Stimulated activated CD8-positive, alpha-beta memory T cell treated with anti-CD3 and anti-CD28 coated beads, Interleukin-4, amount 100 ng/mL, for 1 hour (primary cell): ENCODE measurements around the gene MVK.
"Not testable (repeated sequence)": the region's sequence is repeated elsewhere in the genome, so short reads cannot be mapped to it uniquely, and the experiment has no call there.

Experiments used
- DNase-seq, 2 donors: peaks; one replicate each; pipeline ENCODE4 v3.0.0-alpha.2; 2020; ENCODE audit warnings: low read depth in 2 of 2, low spot score in 1 of 2

MVK gene

GRCh38 chr12:109588461-109589239, 15.1 kb downstream of the MVK start:
- no peak for DNase-seq

- no peak for DNase-seq
These were observed 15.6 kb downstream of the MVK start for GRCh38 chr12:109589240-109589590.

DNA sequence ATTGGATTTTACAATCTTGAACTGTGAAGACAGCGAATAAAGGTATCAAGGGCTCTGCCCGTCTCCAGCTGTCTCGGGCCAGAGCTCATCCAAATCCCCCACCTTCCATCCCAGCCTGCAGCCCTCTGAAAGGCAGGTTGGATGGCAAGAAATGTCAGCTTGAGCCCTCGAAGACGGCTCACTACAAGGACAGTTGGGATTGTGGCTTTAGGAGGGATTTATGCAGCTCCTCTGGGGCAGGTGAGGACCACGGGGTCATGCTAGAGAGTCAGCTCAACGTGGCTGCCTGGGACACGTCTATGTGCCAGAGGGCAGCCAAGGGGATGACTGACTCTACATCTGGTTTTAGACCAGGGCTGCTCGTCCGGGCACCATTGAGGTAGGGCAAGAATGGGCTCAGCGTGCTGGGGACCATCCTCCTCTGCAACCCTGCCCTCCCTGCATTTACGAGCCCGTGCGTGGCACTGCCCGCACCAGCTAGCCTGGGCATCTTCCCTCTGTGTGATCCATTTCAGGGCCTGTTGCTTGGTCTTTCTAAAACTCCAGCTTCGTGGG, 16.2 kb downstream of the MVK start:
- no peak for DNase-seq

GRCh38 chr12:109590566-109590965, 17.0 kb downstream of the MVK start:
- DNase-seq = no peak

DNA sequence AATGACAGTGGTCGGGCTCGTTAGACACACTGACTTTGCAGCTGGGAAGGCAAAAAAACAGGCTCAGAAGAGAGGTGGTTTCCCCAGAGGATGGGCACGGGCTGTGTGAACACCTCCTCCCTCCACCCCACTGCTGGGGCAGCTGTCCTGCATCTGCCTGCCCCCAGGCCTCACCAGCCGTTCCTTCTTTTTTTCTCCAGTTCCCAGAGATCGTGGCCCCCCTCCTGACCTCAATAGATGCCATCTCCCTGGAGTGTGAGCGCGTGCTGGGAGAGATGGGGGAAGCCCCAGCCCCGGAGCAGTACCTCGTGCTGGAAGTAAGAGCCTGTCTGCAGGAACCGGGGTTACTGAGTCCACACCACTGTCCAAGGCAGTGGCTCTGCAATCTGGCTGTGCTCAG, 17.4 kb downstream of the MVK start:
- no peak for DNase-seq

DNA sequence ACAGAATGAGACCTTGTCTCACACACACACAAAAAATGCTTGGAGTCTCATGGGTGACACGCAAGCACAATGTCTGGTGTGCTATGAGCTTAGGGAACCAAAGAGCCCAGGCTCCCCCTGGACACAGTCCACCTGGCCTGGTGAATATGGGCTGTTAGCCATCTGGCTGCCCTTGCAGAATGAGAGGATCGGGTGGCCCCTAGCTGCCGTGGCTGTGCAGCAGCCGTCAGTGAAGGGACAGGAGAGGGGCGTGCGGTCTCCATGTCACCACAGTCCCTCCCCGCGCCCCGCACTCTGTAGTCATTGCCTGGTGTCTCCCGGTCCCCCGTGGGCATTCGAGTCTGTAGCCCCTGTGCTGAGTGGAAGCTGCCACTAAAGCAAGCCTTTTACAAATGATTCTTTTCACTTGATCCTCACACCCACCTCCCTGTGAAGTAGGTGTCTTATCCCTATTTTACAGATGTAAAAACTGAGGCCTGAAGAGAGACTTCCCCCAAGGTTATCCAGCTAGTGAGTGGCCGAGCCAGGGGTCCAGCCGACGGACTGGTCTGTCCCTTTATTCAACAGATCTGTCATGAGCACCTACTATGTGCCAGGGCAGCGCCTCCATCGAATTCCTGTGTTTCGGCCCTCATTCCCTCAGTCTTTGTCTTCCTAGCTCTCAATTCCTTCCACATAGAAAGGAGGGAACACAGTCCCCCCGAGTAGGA, 18.8 kb downstream of the MVK start:
- DNase-seq = no peak

DNA sequence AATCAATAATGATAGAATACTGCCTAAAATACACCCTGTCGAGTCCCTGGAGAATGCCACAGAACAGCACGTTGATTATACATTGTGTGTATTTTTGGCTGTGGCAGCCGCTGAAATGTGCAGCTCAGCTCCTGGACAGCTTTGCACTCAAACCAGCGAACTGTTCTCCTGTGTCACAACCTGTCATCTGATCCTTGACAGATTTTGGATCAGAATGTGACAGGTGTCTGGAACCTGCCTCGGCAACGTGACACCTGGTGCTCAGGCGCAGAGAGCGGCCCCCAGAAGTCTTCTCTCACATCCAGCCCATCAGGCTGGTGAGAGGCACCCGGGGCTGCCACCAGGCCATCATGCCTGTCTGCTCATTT, 19.3 kb downstream of the MVK start:
- DNase-seq = no peak

DNA sequence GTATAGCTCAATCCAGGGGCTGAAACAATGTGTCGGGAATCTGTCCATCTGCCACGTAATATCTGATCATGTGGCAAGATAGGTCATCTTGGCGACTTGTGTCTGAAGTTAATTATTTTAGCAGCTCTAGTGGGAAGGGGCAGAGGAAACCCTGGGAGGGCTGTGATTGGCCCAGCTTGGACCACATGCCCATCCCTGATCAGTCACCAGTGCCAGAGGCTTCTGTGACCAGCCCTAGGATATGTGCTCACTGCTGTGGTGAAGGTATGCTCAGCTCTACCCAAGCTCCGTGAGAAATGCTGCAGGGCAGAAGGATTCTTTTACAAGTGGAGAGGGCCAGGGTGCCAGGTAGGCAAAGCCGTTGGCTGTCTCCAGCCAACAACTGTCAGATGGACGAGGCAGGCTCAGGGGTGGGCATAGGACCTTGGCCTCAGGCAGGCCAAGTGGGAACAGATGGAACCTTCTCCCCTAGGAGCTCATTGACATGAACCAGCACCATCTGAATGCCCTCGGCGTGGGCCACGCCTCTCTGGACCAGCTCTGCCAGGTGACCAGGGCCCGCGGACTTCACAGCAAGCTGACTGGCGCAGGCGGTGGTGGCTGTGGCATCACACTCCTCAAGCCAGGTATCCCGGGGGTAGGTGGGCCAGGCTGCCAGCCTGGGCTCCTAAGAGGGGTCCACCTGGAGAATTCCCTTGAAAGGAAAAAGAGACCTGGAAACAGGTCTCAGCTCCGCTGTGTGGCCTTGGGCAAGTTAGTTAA, 21.1 kb downstream of the MVK start:
- no peak for DNase-seq

- DNase-seq = no peak
These were observed 21.8 kb downstream of the MVK start for GRCh38 chr12:109595321-109595902.

- no peak for DNase-seq
These were observed 23.0 kb downstream of the MVK start for GRCh38 chr12:109596418-109597244.

- DNase-seq = no peak
These were observed 23.8 kb downstream of the MVK start for GRCh38 chr12:109597414-109597794.

GRCh38 chr12:109597795-109598427, 24.3 kb downstream of the MVK start:
- peak; percentile 8 to 23 for DNase-seq

- no peak for DNase-seq
These were observed 24.8 kb downstream of the MVK start for GRCh38 chr12:109598428-109598854.

- DNase-seq = no peak
These were observed 25.5 kb downstream of the MVK start for GRCh38 chr12:109599087-109599486.

DNA sequence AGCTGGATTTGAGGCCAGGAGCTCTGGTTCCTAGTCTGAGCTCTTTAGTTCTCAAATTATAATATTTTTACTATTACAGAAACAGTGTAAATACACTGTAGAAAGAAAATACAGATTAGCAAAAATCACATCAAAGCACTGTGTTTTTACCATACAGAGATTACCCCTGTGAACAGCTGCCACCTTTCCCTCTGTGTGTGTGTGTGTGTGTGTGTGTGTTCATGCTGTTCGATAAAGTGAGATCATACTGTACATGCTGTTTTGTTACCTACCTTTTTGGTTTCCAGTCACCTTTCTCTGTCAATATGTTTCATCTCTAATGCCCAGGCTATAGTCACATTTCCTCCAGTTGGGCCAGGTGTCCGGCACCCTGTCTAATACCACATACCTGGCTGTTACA, 26.9 kb downstream of the MVK start:
- no peak for DNase-seq

- no peak for DNase-seq
These were observed 27.4 kb downstream of the MVK start for GRCh38 chr12:109600995-109601394.

DNA sequence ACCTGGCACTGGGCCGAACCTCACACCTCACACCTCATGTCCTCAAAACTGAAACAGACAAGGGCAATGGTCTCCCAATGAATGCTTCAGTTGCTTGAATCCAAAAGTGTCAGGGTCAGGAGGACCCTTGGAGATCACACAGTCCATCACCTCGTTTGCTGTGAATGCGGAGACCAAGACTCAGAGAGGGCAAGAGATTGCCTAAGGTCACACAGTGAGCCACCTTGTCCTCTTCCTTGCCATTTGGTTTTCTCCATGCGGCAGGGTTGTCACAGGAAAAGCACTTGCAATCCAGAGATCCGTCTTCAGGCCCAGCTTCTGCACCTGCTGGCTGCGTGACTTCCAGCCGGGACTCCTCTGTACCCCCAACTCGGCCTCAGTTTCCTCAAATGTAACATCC, 28.0 kb downstream of the MVK start:
- DNase-seq = no peak

DNA sequence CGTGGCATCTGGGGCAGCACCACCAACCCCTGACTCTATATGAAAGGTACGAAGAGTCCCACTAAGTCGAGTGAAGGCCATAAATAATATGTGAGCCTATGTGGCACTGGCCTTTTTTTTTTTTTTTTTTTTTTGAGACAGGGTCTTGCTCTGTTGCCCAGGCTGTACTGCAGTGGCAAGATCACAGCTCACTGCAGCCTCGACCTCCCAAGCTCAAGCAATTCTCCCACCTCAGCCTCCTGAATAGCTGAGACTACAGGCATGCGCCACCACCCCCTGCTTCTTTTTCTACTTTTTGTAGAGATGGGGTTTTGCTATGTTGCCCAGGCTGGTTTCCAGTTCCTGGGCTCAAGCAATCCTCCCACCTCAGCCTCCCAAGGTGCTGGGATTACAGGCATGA, 28.5 kb downstream of the MVK start:
- DNase-seq = not testable (repeated sequence)

GRCh38 chr12:109604132-109604585, 30.6 kb downstream of the MVK start:
- DNase-seq = no peak

GRCh38 chr12:109605016-109605415, 31.4 kb downstream of the MVK start:
- no peak for DNase-seq
